ENCODE measurements around the gene LHFPL6. TPM values are rescaled to one million over a fixed set of nuclear protein-coding genes. Genes with fewer than 3 reads are reported as not detected.

LHFPL6 gene
- total and polyA plus RNA-seq, 12 donors = 41.5 to 65.8 (median 55.4) TPM

GRCh38 chr13:39311619-39312018 is 291.4 kb downstream of the LHFPL6 start:
- peak overlapping the region in 6 of 10 donors; percentile 12 to 56 (median 30) for H3K27ac ChIP-seq
- WGBS, 2 donors = 33 to 39% methylated on average over 4 of the region's 4 CpGs
- no peak overlapping the region for H3K4me3 ChIP-seq
- H3K27me3 ChIP-seq = no peaks in the 10 kb centered on the region
- intact Hi-C loops (cut with DNase I) = no loop called here
- ATAC-seq (peak; percentile 72 to 95 (median 86)), DNase-seq (peak in 1 of 2 donors; percentile 42)
- H3K4me1 ChIP-seq = peaks cover 3 to 29% (median 15%) of the 10 kb centered on the region in 9 donors
- H3K36me3 ChIP-seq = no peaks in the 10 kb centered on the region
- TF ChIP-seq, protein P1, sequence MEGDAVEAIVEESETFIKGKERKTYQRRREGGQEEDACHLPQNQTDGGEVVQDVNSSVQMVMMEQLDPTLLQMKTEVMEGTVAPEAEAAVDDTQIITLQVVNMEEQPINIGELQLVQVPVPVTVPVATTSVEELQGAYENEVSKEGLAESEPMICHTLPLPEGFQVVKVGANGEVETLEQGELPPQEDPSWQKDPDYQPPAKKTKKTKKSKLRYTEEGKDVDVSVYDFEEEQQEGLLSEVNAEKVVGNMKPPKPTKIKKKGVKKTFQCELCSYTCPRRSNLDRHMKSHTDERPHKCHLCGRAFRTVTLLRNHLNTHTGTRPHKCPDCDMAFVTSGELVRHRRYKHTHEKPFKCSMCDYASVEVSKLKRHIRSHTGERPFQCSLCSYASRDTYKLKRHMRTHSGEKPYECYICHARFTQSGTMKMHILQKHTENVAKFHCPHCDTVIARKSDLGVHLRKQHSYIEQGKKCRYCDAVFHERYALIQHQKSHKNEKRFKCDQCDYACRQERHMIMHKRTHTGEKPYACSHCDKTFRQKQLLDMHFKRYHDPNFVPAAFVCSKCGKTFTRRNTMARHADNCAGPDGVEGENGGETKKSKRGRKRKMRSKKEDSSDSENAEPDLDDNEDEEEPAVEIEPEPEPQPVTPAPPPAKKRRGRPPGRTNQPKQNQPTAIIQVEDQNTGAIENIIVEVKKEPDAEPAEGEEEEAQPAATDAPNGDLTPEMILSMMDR (IDR thresholded peaks at IDR 0.05) = no peak
- H3K9me3 ChIP-seq = no peaks in the 10 kb centered on the region

DNA sequence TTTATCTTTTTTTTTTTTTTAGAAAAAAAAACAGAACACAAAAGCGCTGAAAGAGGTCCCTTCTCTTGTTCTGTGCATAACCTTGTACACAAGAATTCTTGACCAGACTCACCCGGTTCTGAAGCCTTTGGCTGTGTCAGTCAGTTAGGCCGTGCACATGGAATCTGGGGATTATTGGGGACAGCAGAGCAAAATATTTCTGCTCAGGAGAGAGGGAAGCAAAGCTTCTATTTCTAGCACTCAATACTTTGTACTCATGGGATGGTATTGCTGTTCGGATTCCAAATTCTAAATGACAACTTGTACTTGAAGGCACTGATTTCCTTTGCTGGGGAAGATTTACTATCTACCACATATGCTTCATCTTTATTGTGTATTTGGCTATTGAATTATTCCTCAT is 292.0 kb downstream of the LHFPL6 start:
- H3K4me3 ChIP-seq = no peak overlapping the region
- TF ChIP-seq, protein P1 (IDR thresholded peaks at IDR 0.05) = no peak
- peaks cover 0 to under 1% (median 0%) of the 10 kb centered on the region in 11 donors for H3K9me3 ChIP-seq
- H3K4me1 ChIP-seq = peaks cover 0 to 23% (median 8%) of the 10 kb centered on the region in 9 donors
- intact Hi-C loops (cut with DNase I) = no loop called here
- no peaks in the 10 kb centered on the region for H3K27me3 ChIP-seq
- peak overlapping the region in 1 of 10 donors; percentile 56 for H3K27ac ChIP-seq
- ATAC-seq (peak in 2 of 8 donors; percentile 17 to 63), DNase-seq (no peak)
- no peaks in the 10 kb centered on the region for H3K36me3 ChIP-seq
- 50 to 65% methylated on average over 4 of the region's 4 CpGs for WGBS, 2 donors

DNA sequence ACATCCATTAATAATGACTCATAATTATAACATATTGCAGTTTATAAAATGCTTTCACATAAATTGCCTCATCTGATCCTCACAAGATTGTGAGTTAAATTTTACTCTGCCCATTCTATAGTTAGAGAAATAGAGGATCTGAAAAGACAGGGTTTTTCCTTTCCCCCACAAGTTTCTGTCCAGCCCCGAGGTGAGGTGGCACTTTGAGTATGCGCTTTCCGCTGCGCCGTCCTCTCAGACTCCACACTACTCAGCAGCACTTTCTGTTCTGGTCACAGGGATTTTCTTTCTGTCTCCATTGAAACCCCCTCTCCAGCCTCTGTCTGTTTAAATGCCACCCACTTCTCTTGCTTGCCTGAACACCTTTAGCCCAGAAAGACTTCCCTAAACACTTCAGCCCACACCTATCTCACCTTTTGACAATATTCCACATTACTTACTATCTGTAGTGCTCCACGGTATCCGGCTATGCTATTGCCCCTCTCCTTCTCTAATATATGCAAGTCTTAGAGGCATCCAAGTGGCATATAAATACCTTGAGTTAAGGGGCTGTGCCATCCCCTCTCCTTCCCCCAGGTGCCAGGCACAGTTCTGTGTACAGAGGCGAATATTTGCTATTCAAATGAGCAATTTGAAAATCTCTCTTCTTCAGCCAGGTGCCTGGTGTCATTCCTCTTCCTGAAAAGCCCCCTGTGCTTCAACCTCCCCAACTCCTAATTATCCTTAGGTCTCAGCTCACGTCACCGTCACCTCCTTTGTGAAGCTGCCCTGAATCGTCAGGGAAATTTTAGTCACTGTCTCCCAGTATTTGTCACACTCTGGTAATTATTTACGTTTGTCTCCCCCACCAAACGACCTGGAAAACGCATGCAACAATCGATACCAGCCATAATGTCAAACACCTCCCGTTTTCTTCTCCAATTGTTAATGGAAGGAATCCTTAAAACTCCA is 296.1 kb downstream of the LHFPL6 start:
- 85 to 86% methylated on average over 16 of the region's 16 CpGs for WGBS, 2 donors
- no peak for ATAC-seq
- H3K27me3 ChIP-seq = no peaks in the 10 kb centered on the region
- TF ChIP-seq, protein P1 (IDR thresholded peaks at IDR 0.05) = no peak
- H3K4me3 ChIP-seq = no peak overlapping the region
- no peaks in the 10 kb centered on the region for H3K36me3 ChIP-seq
- DNase-seq = no peak
- H3K4me1 ChIP-seq = peaks cover 0 to 16% (median 5%) of the 10 kb centered on the region in 9 donors
- intact Hi-C loops (cut with DNase I) = no loop called here
- H3K27ac ChIP-seq = no peak overlapping the region
- peaks cover 0 to 5% (median 0%) of the 10 kb centered on the region in 11 donors for H3K9me3 ChIP-seq

GRCh38 chr13:39302820-39303219 is 300.2 kb downstream of the LHFPL6 start:
- TF ChIP-seq, protein P1 (IDR thresholded peaks at IDR 0.05) = no peak
- H3K4me1 ChIP-seq = no peaks in the 10 kb centered on the region
- DNase-seq (no peak), ATAC-seq (no peak)
- H3K27ac ChIP-seq = no peak overlapping the region
- H3K27me3 ChIP-seq = no peaks in the 10 kb centered on the region
- no peak overlapping the region for H3K4me3 ChIP-seq
- peaks cover 0 to 5% (median 0%) of the 10 kb centered on the region in 11 donors for H3K9me3 ChIP-seq
- no peaks in the 10 kb centered on the region for H3K36me3 ChIP-seq
- intact Hi-C loops (cut with DNase I) = no loop called here
- 83 to 87% methylated on average over 3 of the region's 3 CpGs for WGBS, 2 donors

Data from heart right ventricle (tissue), 16 donors.